Stimulated activated CD8-positive, alpha-beta memory T cell treated with anti-CD3 and anti-CD28 coated beads, Interleukin-15, amount 100 ng/mL, for 48 hours (primary cell): ENCODE data around the gene CHAC1.
A peak's percentile ranks its signal among the peaks of the same experiment; 100 is the strongest.
"Not testable (repeated sequence)": the region's sequence is repeated elsewhere in the genome, so short reads cannot be mapped to it uniquely, and the experiment has no call there.

Experiments
- DNase-seq, 2 donors: peaks; one replicate each; pipeline ENCODE4 v3.0.0-alpha.2; 2020; ENCODE audit warnings: low read depth in 2 of 2

The CHAC1 gene

GRCh38 chr15:40937762-40938535, 15.3 kb upstream of the CHAC1 start:
- no peak for DNase-seq

DNA sequence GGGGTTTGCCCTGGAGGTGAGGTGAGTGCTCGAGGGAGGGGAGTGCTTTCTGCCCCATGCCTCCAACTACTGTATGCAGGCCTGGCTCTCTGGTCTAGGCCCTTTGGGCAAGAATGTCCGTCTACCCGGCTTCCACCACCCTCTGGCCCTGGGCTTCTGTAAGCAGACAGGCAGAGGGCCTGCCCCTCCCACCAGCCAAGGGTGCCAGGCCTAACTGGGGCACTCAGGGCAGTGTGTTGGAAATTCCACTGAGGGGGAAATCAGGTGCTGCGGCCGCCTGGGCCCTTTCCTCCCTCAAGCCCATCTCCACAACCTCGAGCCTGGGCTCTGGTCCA, 14.8 kb upstream of the CHAC1 start:
- DNase-seq, result no peak

GRCh38 chr15:40940296-40940801, 12.9 kb upstream of the CHAC1 start:
- no peak for DNase-seq

DNA sequence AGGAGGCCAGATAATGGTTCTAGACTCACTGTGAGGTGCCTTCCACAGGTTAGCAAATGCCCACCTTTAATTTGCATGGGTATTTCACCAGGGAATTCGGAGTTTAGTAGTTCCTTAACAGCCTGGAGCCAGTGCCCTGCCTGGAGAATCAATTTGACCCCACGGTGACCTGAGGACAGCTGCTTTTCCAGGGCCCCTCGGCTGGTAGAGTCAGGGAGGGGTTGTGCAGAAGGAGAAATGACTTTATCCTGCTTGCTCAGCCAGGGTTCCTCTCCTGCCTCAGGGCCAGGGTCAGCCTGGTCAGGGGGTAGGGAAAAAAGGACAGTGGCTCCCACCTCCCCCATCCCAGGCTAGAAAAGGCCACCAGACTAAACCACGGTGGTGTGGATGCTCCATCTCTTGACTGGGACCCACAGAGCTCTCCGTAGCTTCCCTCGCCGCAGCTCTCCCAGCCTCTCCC, 12.2 kb upstream of the CHAC1 start:
- DNase-seq, result no peak

DNA sequence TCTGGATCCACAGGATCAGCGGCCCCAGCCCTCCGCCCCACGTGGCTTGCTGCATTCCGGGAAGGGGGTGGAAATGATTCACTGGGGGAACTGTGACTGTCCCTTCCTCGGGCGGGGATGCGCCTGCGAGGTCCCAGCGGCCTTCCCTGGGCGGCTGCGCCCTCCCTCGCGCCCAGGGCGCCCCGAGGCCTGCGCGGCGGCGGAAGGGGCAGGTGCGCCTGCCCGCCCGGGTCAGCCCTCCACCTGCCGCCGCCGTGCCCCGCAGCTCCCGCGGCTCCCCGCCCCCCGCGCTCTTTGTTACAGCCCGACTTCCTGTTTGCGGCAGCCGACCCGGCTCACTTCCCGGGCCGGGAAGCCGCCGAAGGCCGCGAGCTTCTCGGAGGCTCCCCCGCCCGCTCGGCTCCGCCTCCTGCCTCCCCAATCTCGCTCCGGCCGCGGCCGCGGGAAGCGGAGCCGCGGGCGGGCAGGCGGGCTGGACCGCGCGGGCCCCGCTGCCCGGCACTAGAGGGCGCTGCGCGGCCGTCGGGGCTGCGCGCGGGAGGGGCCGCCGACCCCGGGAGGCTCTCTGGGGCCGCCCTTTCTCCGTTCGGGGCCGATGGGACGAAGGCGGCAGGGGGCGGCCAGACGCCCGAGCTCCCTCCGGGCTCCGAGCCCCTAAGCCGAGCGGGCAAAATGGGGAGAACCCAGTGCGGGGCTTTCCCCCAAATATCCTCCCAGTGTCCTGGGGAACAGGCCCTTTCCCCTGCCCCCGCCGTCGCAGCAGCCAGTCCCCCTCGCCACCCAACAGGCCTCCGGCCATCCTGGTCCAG, 11.5 kb upstream of the CHAC1 start:
- DNase-seq, result peak; percentile 42 to 58

- DNase-seq, result no peak
Observed at GRCh38 chr15:40942337-40942854, 10.9 kb upstream of the CHAC1 start.

DNA sequence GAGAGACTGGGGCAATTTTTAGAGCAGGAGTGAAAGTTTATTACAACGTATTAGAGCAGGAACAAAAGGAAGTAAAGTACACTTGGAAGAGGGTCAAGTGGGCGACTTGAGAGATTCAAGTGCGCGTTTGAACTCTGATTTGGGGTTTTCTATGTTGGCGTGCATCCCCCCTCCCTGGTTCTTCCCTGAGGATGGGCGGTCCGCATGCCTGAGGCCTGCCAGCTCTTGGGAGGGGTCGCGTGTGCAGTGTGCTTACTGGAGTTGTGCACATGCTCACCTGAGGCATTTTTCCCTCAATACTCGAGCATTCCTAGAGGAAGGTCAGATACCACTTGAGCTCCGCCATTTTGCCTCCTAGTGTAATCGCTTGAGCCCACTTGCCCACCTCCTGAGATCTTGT, 10.4 kb upstream of the CHAC1 start:
- DNase-seq, result no peak

GRCh38 chr15:40943764-40944365, 9.4 kb upstream of the CHAC1 start:
- DNase-seq, result no peak

GRCh38 chr15:40944510-40945296, 8.6 kb upstream of the CHAC1 start:
- DNase-seq, result no peak

GRCh38 chr15:40948706-40949473, 4.4 kb upstream of the CHAC1 start:
- DNase-seq, result no peak

DNA sequence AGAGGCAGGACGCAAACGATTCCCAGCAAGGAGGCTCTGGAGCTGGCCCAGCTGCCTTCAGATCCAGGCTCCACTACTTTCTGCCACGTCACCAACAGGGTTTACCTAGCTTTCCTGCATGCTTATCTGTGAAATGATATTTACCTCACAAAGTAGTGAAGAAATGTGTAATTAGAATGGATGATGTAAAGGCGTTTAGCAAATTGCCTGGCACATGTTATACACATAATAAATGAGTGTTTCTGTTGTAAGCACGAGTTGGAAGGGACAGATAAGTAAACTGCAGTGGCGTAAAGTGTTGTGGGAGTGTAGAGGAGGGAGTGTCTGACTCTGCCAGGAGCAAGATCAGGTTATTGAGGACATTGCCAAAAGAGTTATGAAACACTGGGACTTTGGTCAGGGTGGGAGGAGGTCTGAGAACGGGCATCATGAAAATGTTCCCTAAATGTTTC, 3.5 kb upstream of the CHAC1 start:
- DNase-seq, result no peak

GRCh38 chr15:40951764-40952163, 1.5 kb upstream of the CHAC1 start:
- DNase-seq, result no peak

- DNase-seq, result no peak
Observed at GRCh38 chr15:40952301-40952900, 870 bp upstream of the CHAC1 start.

DNA sequence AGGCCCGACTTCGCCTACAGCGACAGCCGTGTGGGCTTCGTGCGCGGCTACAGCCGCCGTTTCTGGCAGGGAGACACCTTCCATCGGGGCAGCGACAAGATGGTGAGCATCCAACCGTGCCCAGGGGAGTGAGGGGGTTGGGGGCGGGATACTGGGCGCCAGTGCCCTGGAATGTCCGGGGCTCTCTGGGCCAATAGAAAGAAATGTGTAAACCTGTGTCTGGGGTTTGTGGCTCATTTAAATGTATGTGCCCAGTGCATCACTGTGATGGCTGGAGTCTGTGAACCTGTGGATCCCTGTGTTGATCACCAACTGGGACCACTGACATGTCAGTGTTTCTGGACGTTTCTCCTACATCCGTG, 423 bp downstream of the CHAC1 start:
- no peak for DNase-seq

GRCh38 chr15:40954158-40954848, 1.0 kb downstream of the CHAC1 start:
- DNase-seq, result not testable (repeated sequence)

DNA sequence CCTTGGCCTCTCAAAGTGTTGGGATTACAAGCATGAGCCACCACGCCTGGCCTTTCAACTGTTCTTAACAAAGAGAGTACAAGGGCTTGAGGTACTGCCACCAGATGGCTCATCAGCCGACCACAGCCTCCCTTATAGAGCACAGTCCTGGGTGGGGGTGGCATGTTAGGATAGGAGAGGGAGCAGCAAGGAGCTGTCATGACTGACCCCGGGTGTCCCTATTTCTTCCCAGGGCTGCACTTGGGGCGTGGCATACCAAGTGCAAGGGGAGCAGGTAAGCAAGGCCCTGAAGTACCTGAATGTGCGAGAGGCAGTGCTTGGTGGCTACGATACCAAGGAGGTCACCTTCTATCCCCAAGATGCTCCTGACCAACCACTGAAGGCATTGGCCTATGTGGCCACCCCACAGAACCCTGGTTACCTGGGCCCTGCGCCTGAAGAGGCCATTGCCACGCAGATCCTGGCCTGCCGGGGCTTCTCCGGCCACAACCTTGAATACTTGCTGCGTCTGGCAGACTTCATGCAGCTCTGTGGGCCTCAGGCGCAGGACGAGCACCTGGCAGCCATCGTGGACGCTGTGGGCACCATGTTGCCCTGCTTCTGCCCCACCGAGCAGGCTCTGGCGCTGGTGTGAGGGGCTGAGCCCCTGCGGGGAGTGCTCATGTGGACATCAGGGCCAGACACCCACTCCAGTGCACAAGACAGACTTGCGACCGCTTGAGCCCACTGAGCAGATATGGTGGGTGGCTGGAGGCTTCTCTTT, 2.1 kb downstream of the CHAC1 start:
- no peak for DNase-seq

DNA sequence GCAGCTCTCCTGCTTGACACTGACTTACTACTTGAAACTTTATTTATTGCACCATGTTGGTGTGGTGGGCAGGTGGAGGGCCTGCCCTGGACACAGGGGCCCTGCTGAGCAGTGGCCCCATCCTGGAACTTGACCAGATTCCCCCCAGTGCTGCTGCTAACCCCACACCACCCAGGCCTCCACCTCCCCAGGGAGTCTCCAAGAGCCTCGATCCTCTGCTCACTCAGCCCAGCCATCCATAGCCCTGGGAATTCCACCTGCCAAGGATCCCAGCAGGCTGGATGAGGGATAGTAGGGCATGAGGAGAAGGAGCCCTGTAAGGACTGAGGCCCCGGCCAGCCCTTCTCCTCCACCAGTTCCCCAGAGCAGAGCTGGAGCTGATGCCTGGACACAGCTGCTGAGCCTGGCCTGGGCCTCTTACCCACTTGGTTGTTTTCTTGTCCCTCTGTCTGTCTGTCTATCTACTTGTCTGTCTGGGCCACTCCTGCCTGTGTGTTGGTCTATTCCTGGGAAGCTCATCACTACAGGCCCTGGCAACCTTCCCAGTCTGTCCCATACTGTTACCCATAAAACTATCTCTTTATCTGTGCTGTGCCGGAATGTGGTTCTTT, 2.8 kb downstream of the CHAC1 start:
- DNase-seq, result no peak

GRCh38 chr15:40956541-40956982, 3.3 kb downstream of the CHAC1 start:
- no peak for DNase-seq
